ENCODE data around the gene SYNE1. TPM values are rescaled to one million over a fixed set of nuclear protein-coding genes. Genes with fewer than 3 reads are reported as not detected.

Gene SYNE1
- total RNA-seq, 1 donor from 2014 or later, result 26.6 TPM

DNA sequence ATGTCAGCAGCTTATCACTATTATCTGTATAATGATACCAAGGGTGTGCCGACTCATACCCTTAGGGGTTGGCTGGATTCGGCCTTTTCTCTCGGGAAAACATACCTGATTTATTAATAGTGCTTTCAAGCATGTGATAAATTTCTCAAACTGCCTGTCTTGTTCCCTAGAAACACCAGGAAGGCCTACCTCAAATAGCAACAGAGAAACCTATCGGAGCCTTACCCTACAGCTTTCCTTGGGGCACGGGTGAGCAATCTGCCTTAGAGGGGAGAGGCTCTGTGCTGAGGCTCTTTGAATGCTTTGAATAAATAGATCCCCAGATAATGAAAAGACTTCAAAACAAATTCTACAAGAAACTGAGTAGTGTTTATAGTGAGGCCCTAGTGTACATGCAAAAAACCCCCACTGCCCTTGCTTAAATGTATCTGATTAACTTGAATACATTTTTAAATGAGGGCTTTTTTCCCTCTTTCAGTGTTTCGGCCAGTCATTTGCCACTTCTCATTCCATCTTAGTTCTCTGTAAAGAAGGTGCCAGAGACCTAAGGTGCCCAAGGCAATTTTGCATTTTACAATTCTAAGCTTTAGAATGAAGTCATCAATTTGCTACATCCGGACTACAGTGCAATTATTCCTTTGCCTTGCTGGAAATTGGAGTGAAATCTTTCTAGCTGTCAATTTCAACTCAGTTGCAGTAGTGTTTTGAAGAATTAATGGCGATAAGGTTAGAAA, 509.6 kb downstream of the SYNE1 start:
- Mint-ChIP-seq H3K4me3 (peak overlapping the region; percentile 10), H3K27me3 (no peaks in the 10 kb centered on the region), H3K4me1 (ENCODE audit: unreplicated experiment) (peaks cover 26% of the 10 kb centered on the region), H3K9me3 (no peaks in the 10 kb centered on the region), H3K36me3 (peaks cover 23% of the 10 kb centered on the region), H3K27ac (peak overlapping the region; percentile 70)
- no peak for DNase-seq (ENCODE audit: extremely low spot score, unreplicated experiment)
- TF ChIP-seq, protein P1, sequence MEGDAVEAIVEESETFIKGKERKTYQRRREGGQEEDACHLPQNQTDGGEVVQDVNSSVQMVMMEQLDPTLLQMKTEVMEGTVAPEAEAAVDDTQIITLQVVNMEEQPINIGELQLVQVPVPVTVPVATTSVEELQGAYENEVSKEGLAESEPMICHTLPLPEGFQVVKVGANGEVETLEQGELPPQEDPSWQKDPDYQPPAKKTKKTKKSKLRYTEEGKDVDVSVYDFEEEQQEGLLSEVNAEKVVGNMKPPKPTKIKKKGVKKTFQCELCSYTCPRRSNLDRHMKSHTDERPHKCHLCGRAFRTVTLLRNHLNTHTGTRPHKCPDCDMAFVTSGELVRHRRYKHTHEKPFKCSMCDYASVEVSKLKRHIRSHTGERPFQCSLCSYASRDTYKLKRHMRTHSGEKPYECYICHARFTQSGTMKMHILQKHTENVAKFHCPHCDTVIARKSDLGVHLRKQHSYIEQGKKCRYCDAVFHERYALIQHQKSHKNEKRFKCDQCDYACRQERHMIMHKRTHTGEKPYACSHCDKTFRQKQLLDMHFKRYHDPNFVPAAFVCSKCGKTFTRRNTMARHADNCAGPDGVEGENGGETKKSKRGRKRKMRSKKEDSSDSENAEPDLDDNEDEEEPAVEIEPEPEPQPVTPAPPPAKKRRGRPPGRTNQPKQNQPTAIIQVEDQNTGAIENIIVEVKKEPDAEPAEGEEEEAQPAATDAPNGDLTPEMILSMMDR (conservative IDR thresholded peaks at IDR 0.05), result no peak

- no peak for DNase-seq (ENCODE audit: extremely low spot score, unreplicated experiment)
- Mint-ChIP-seq H3K27me3 (no peaks in the 10 kb centered on the region), H3K36me3 (peaks cover 17% of the 10 kb centered on the region), H3K9me3 (no peaks in the 10 kb centered on the region), H3K4me3 (no peak overlapping the region), H3K27ac (no peak overlapping the region), H3K4me1 (ENCODE audit: unreplicated experiment) (peaks cover 27% of the 10 kb centered on the region)
- TF ChIP-seq, protein P1 (conservative IDR thresholded peaks at IDR 0.05), result peak; percentile 80
Measured at GRCh38 chr6:152124429-152125074, 512.6 kb downstream of the SYNE1 start.

DNA sequence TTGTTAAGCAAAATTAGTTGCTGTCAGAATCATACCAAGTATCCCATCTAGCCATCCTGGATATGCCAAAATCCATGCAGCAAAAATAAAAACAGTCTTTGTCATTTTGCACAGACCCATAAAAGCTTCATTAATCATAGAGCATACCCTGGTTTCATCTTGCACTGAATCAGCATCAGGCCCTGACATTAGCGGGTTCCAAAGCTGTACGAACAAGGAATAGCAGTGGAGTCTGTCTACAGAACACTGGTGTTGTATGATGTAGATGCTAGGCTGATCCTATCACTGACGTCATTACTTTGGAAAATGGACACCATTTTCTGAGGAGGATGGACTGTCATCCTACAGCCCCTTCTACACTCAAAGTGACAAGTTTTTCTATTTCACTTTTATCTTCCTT, 514.1 kb downstream of the SYNE1 start:
- TF ChIP-seq, protein P1 (conservative IDR thresholded peaks at IDR 0.05), result no peak
- Mint-ChIP-seq H3K4me1 (ENCODE audit: unreplicated experiment) (peaks cover 18% of the 10 kb centered on the region), H3K27me3 (no peaks in the 10 kb centered on the region), H3K27ac (no peak overlapping the region), H3K36me3 (peaks cover 10% of the 10 kb centered on the region), H3K4me3 (no peak overlapping the region), H3K9me3 (no peaks in the 10 kb centered on the region)
- DNase-seq (ENCODE audit: extremely low spot score, unreplicated experiment), result no peak

DNA sequence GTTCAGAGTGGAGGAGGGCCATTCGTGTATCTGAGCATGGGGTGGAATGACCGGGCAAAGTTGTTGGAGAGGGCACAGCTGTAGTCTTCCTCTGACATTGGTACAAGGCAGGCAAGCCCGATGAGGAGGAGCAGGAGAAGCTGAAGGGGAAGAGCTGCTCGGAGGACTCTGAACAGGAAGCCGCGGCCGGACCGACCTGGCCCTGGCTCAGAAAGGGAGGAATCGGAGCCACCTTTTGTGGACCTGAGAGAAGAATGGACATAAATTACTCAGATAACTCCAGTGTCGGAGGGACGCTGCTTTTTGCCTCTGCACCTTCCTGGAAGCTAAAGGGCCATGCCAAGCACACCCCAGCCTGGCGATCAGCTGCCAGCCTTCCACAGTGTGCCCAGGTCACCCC, 514.7 kb downstream of the SYNE1 start:
- Mint-ChIP-seq H3K27me3 (no peaks in the 10 kb centered on the region), H3K9me3 (no peaks in the 10 kb centered on the region), H3K4me1 (ENCODE audit: unreplicated experiment) (peaks cover 12% of the 10 kb centered on the region), H3K36me3 (peaks cover 10% of the 10 kb centered on the region), H3K4me3 (no peak overlapping the region), H3K27ac (no peak overlapping the region)
- DNase-seq (ENCODE audit: extremely low spot score, unreplicated experiment), result no peak
- TF ChIP-seq, protein P1 (conservative IDR thresholded peaks at IDR 0.05), result no peak

DNA sequence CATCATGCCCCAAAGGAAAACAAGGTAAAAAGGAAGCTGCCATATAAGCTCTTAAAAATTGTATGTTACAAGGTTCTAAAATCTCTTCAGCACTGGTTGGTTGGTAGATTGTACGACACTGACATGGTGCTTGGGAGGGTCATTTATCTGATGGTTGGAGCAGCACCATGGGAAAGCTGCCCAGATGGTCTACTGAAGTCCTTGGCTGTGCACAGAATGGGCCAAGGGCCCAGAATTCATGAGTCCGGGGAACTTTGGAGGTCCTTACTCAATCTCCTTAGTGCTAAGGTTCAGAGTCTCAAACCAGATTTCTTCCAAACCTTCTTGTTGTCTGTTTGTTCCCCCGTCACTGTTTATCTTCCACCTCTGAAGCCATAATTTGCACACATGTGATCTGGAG, 515.3 kb downstream of the SYNE1 start:
- peaks cover 11% of the 10 kb centered on the region for H3K4me1 Mint-ChIP-seq (ENCODE audit: unreplicated experiment)
- no peaks in the 10 kb centered on the region for H3K9me3 Mint-ChIP-seq
- no peak overlapping the region for H3K4me3 Mint-ChIP-seq
- no peak overlapping the region for H3K27ac Mint-ChIP-seq
- TF ChIP-seq, protein P1 (conservative IDR thresholded peaks at IDR 0.05), result no peak
- H3K36me3 Mint-ChIP-seq, result peaks cover 10% of the 10 kb centered on the region
- no peaks in the 10 kb centered on the region for H3K27me3 Mint-ChIP-seq
- no peak for DNase-seq (ENCODE audit: extremely low spot score, unreplicated experiment)

All from type B pancreatic cell (in vitro differentiated cells).